Aorta (tissue), 5 donors: Measurements from ENCODE around the gene DNM1. TPM values are rescaled to one million over a fixed set of nuclear protein-coding genes. Genes with fewer than 3 reads are reported as not detected.

Experiments
- ATAC-seq: fragments of 200-7000 bp; cut with Tn5 transposase; one replicate; pipeline ENCODE4 v1.9.1; 2022; ENCODE audit warnings: moderate library complexity; ENCODE audit not compliant: low FRiP score
- DNase-seq, 2 donors: peaks; one replicate each; pipeline ENCODE4 v3.0.0-alpha.2; 2020
- H3K27ac ChIP-seq, 2 donors: one replicate each; pipeline ENCODE4 v1.5.1; 2013; ENCODE audit warnings: low read length in 2 of 2, mild to moderate bottlenecking in 2 of 2, moderate library complexity in 2 of 2, control low read depth in 1 of 2, inconsistent platforms in 1 of 2, low read depth in 1 of 2
- H3K27me3 ChIP-seq, 2 donors: one replicate each; pipeline ENCODE4 v1.6.1; 2013; ENCODE audit warnings: control low read depth in 1 of 2, low read length in 1 of 2, mild to moderate bottlenecking in 1 of 2, moderate library complexity in 1 of 2; ENCODE audit not compliant: insufficient read depth in 2 of 2, control insufficient read depth in 1 of 2
- H3K36me3 ChIP-seq, 2 donors: one replicate each; pipeline ENCODE4 v1.6.1; 2013; ENCODE audit warnings: control low read depth in 1 of 2, low read length in 1 of 2, mild to moderate bottlenecking in 1 of 2; ENCODE audit not compliant: insufficient read depth in 2 of 2, control insufficient read depth in 1 of 2
- H3K4me1 ChIP-seq, 2 donors: one replicate each; pipeline ENCODE4 v1.6.1; 2013; ENCODE audit warnings: low read length in 2 of 2, control low read depth in 1 of 2, mild to moderate bottlenecking in 1 of 2, moderate library complexity in 1 of 2; ENCODE audit not compliant: insufficient read depth in 2 of 2, control insufficient read depth in 1 of 2
- H3K4me3 ChIP-seq, 2 donors: one replicate each; pipeline ENCODE4 v1.5.1; 2013; ENCODE audit warnings: low read length in 2 of 2, control low read depth in 1 of 2, mild to moderate bottlenecking in 1 of 2
- H3K9me3 ChIP-seq: one replicate; pipeline ENCODE4 v1.6.1; 2013; ENCODE audit warnings: mild to moderate bottlenecking, low read length; ENCODE audit not compliant: control insufficient read depth
- WGBS, 2 donors: extraction: QIAGEN DNeasy Blood & Tissue Kit; methylation state at CpG; one replicate each; pipeline ENCODE4 v1.1.7; 2013; 5-methylcytosine and 5-hydroxymethylcytosine counted together
- intact Hi-C, 2 donors: fragments of 100-400 bp; cut with DNase I; formaldehyde crosslinking; loops; one replicate each; pipeline versions ENCODE4 v1.14.2 to v1.15.0; 2022
- polyA plus RNA-seq, 2 donors: library from polyadenylated mRNA; stranded (reverse); fragments of 200-250 nt; gene quantifications; one replicate each; pipeline ENCODE4 v1.2.3, GENCODE V29; 2013
- total RNA-seq, 2 donors: library from RNA; stranded (reverse); fragmentation: NEBNext Ultra II Directional; extraction: Animal tissue kit (Norgen Biotek cat#: 25700); gene quantifications; one replicate each; pipeline ENCODE4 v1.2.1, GENCODE V29; 2021
- donor health status: healthy with polysubstance abuse.
- donor health status: Bipolar disorder and iron deficiency.
- donor health status: DM: no; HTN: no; CAD: no.
- donor health status: DM: no; HTN: no; CAD: no.
- donor health status: DM: yes; HTN: yes; CAD: no.

DNM1 gene
- total and polyA plus RNA-seq, 4 donors = 0.43 to 114 (median 5.7) TPM

DNA sequence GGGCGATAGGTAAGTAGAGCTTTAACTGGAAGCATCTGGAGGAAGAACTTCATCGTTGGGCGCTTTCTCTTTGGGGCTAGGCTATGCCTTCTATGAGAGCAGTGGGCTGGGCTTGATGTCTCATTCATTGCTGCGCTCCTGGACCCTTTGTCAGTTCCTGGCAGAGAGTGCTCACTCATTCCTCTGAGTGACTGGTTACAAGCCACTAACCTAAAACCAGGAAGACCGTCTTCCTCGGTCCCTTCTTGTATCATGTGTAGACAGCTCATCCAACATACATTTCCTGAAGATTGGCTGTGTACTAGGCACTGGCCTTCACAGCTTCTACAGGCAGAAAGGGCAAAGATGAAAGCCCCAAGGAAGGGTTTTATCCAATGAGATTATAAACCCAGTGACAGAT is 79.3 kb downstream of the DNM1 start:
- no peak overlapping the region for H3K4me3 ChIP-seq
- H3K4me1 ChIP-seq = no peaks in the 10 kb centered on the region
- ATAC-seq = no peak
- H3K9me3 ChIP-seq = no peaks in the 10 kb centered on the region
- intact Hi-C loops = no loop called here
- 94 to 95% methylated on average over 6 of the region's 6 CpGs for WGBS, 2 donors
- H3K27me3 ChIP-seq = no peaks in the 10 kb centered on the region
- no peak for DNase-seq
- H3K27ac ChIP-seq = no peak overlapping the region
- H3K36me3 ChIP-seq = no peaks in the 10 kb centered on the region

DNA sequence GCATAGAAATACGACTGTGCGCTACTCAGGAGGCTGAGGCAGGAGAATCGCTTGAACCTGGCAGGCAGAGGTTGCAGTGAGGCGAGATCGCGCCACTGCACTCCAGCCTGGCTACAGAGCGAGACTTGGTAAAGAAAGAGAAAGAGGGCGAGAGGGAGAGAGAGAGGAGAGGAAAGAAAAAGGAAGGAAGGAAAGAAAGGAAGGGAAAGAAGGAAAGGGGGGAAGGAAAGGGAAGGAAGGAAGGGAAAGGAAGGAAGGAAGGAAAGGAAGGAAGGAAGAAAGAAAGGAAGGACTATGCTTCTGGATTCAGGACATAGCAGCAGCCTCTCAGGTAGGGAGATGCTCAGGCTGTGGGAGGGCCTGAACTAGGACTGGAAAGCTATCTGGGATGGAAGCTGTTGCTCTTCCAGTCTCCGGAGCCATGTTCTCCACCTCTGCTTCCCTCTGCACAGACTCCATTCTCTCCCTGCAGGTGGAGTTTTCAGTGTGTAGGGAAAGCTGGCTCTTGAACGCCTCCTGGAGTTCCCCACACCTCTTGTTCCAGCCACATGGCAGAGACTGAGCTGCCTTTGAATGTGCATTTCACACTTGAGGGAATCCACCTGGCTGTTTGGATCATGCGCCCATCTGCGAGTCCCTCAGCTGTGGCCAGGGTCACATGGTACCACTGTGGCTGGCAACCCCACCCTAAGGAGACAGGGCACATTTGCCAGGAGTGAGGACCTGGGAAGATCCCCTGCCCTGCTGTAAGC is 82.0 kb downstream of the DNM1 start:
- Histone ChIP-seq H3K4me1 (no peaks in the 10 kb centered on the region), H3K27me3 (no peaks in the 10 kb centered on the region), H3K27ac (no peak overlapping the region), H3K36me3 (no peaks in the 10 kb centered on the region), H3K9me3 (no peaks in the 10 kb centered on the region), H3K4me3 (no peak overlapping the region)
- ATAC-seq = no peak
- intact Hi-C loops = no loop called here
- DNase-seq = no peak
- WGBS, 2 donors = 94 to 97% methylated on average over 12 of the region's 12 CpGs

- H3K4me3 ChIP-seq = no peak overlapping the region
- no peaks in the 10 kb centered on the region for H3K36me3 ChIP-seq
- intact Hi-C loops = no loop called here
- DNase-seq = no peak
- ATAC-seq = no peak
- 9 to 16% methylated on average over 6 of the region's 6 CpGs for WGBS, 2 donors
- H3K4me1 ChIP-seq = no peaks in the 10 kb centered on the region
- no peaks in the 10 kb centered on the region for H3K9me3 ChIP-seq
- H3K27me3 ChIP-seq = no peaks in the 10 kb centered on the region
- H3K27ac ChIP-seq = no peak overlapping the region
Measured at GRCh38 chr9:128286440-128286839, 83.3 kb downstream of the DNM1 start.

DNA sequence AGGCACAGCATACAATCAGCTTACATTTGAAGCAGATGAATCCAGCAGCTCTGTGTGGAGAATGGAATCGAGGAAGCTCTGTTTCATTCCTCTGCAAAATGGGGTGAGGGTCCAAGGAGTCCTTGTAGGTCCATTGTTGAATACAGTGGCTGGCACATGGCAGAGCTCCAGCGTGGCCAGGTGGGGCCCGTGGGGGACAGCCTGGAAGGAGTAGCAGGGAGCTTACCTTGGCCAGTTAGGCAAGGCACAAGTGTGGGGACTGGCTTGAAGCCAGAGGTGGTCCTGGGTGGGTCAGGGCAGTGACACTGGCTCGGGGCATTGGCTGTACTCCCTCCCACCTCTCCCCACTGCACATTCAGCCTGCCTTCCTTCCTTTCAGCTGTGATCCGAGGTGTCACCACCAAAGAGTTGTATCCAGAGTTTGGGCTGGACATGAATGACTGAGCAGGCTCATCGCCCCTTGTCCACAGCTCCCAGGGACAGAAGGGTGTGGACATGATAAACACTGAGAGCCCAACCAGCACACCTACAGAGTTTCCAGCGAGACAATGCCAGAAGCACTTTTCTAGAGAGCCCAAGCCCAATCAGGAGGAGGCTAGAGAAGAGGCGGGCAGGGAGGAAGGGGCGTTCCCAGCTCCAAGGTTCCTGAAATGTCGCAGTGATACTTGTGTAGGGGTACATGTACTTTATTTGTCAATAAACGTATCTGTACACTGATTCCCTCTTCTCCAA is 85.3 kb downstream of the DNM1 start:
- H3K4me3 ChIP-seq = no peak overlapping the region
- no peak for ATAC-seq
- H3K36me3 ChIP-seq = no peaks in the 10 kb centered on the region
- no peaks in the 10 kb centered on the region for H3K4me1 ChIP-seq
- 88 to 89% methylated on average over 11 of the region's 11 CpGs for WGBS, 2 donors
- intact Hi-C loops = no loop called here
- DNase-seq = no peak
- no peaks in the 10 kb centered on the region for H3K27me3 ChIP-seq
- H3K9me3 ChIP-seq = no peaks in the 10 kb centered on the region
- H3K27ac ChIP-seq = no peak overlapping the region

GRCh38 chr9:128292009-128292408 is 88.8 kb downstream of the DNM1 start:
- Histone ChIP-seq H3K4me1 (no peaks in the 10 kb centered on the region), H3K36me3 (no peaks in the 10 kb centered on the region), H3K27ac (no peak overlapping the region), H3K27me3 (no peaks in the 10 kb centered on the region), H3K4me3 (no peak overlapping the region), H3K9me3 (no peaks in the 10 kb centered on the region)
- intact Hi-C loops = loop anchor here in 1 of 2 donors (10.0 kb wide), 2 partner anchors 53 to 133 kb away; partner anchors contain the start of genes CERCAM and SLC27A4
- 92 to 98% methylated on average over 3 of the region's 3 CpGs for WGBS, 2 donors
- ATAC-seq = no peak
- no peak for DNase-seq

GRCh38 chr9:128293091-128293490 is 89.9 kb downstream of the DNM1 start:
- intact Hi-C loops = loop anchor here in 1 of 2 donors (10.0 kb wide), 2 partner anchors 52 to 132 kb away; partner anchors contain the start of genes CERCAM and SLC27A4
- H3K36me3 ChIP-seq = no peaks in the 10 kb centered on the region
- H3K27ac ChIP-seq = no peak overlapping the region
- no peak overlapping the region for H3K4me3 ChIP-seq
- no peaks in the 10 kb centered on the region for H3K27me3 ChIP-seq
- H3K4me1 ChIP-seq = no peaks in the 10 kb centered on the region
- H3K9me3 ChIP-seq = no peaks in the 10 kb centered on the region
- DNase-seq (no peak), ATAC-seq (no peak)
- WGBS, 2 donors = 89 to 97% methylated on average over 4 of the region's 4 CpGs

DNA sequence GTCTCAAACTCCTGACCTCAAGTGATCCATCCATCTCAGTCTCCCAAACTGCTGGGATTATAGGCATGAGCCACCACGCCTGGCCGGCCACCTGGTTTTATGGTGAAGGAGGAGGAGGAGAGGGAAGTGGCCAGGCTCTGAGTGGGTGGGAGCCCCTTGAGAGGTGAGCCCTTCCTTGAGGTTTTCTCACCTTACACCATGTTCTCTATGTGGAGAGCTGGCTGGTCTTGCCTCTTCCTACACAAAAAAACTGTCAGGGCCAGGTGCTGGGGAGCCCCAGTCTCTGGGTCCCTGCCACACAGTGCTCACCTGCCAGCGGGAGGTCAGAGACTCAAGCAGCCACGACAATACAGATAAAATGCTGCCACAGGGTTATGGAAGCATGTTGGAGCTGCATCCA is 91.0 kb downstream of the DNM1 start:
- DNase-seq = no peak
- Histone ChIP-seq H3K27me3 (no peaks in the 10 kb centered on the region), H3K4me1 (no peaks in the 10 kb centered on the region), H3K36me3 (no peaks in the 10 kb centered on the region), H3K4me3 (no peak overlapping the region), H3K27ac (no peak overlapping the region), H3K9me3 (no peaks in the 10 kb centered on the region)
- ATAC-seq = no peak
- 88 to 89% methylated on average over 4 of the region's 4 CpGs for WGBS, 2 donors
- intact Hi-C loops = loop anchor here in 1 of 2 donors (10.0 kb wide), 2 partner anchors 51 to 131 kb away; partner anchors contain the start of genes CERCAM and SLC27A4

- ATAC-seq = no peak
- H3K36me3 ChIP-seq = no peaks in the 10 kb centered on the region
- intact Hi-C loops = loop anchor here (5.0 to 10.0 kb wide), 3 partner anchors 36 to 128 kb away; partner anchors contain the start of genes CERCAM (in 1 of the 2) and SLC27A4 (in 1 of the 2)
- no peak overlapping the region for H3K4me3 ChIP-seq
- DNase-seq = no peak
- no peaks in the 10 kb centered on the region for H3K4me1 ChIP-seq
- H3K27ac ChIP-seq = no peak overlapping the region
- no peaks in the 10 kb centered on the region for H3K27me3 ChIP-seq
- H3K9me3 ChIP-seq = no peaks in the 10 kb centered on the region
- WGBS, 2 donors = 90 to 92% methylated on average over 16 of the region's 16 CpGs
Measured at GRCh38 chr9:128296340-128297220, 93.4 kb downstream of the DNM1 start.
